ENCODE data around the gene PSME3IP1. TPM values are rescaled to one million over a fixed set of nuclear protein-coding genes. Genes with fewer than 3 reads are reported as not detected.

The PSME3IP1 gene
- total and polyA plus RNA-seq, 7 donors = 37.1 to 61.9 (median 48.7) TPM

GRCh38 chr16:57167953-57168352 is 17.9 kb downstream of the PSME3IP1 start:
- Histone ChIP-seq H3K27me3 (ENCODE audit: insufficient read depth in 3 of 3, low read length in 2 of 3) (no peaks in the 10 kb centered on the region), H3K4me3 (no peak overlapping the region), H3K4me1 (no peaks in the 10 kb centered on the region), H3K27ac (no peak overlapping the region), H3K9me3 (no peaks in the 10 kb centered on the region), H3K36me3 (ENCODE audit: insufficient read depth in 1 of 2, low read depth in 1 of 2) (peaks cover 26 to 96% of the 10 kb centered on the region in 2 donors)
- ATAC-seq (peak in 1 of 4 donors; percentile 64), DNase-seq (no peak)
- peak; percentile 51 for TF ChIP-seq CTCF (IDR thresholded peaks at IDR 0.05)
- intact Hi-C loops (cut with DNase I) = loop anchor here in 1 of 2 donors (5.0 kb wide), 1 partner anchor 86 kb away; no protein-coding TSS in a partner anchor
- WGBS, 3 donors = 35 to 41% (median 41%) methylated on average over 4 of the region's 4 CpGs

- no peak for ATAC-seq
- H3K27ac ChIP-seq = no peak overlapping the region
- intact Hi-C loops (cut with DNase I) = loop anchor here in 1 of 2 donors (5.0 kb wide), 1 partner anchor 85 kb away; no protein-coding TSS in a partner anchor
- peaks cover 26 to 96% of the 10 kb centered on the region in 2 donors for H3K36me3 ChIP-seq (ENCODE audit: insufficient read depth in 1 of 2, low read depth in 1 of 2)
- DNase-seq = no peak
- H3K4me1 ChIP-seq = no peaks in the 10 kb centered on the region
- 82 to 84% (median 82%) methylated on average over 3 of the region's 3 CpGs for WGBS, 3 donors
- H3K9me3 ChIP-seq = no peaks in the 10 kb centered on the region
- H3K4me3 ChIP-seq = no peak overlapping the region
- no peaks in the 10 kb centered on the region for H3K27me3 ChIP-seq (ENCODE audit: insufficient read depth in 3 of 3, low read length in 2 of 3)
- no peak for TF ChIP-seq CTCF (IDR thresholded peaks at IDR 0.05)
These were observed 18.3 kb downstream of the PSME3IP1 start for GRCh38 chr16:57167538-57167937.

GRCh38 chr16:57166951-57167350 is 18.9 kb downstream of the PSME3IP1 start:
- ATAC-seq (peak in 1 of 4 donors; percentile 45), DNase-seq (no peak)
- intact Hi-C loops (cut with DNase I) = loop anchor here in 1 of 2 donors (5.0 kb wide), 1 partner anchor 85 kb away; no protein-coding TSS in a partner anchor
- no peak for TF ChIP-seq CTCF (IDR thresholded peaks at IDR 0.05)
- Histone ChIP-seq H3K27me3 (ENCODE audit: insufficient read depth in 3 of 3, low read length in 2 of 3) (no peaks in the 10 kb centered on the region), H3K9me3 (no peaks in the 10 kb centered on the region), H3K27ac (no peak overlapping the region), H3K4me3 (no peak overlapping the region), H3K36me3 (ENCODE audit: insufficient read depth in 1 of 2, low read depth in 1 of 2) (peaks cover 26 to 96% of the 10 kb centered on the region in 2 donors), H3K4me1 (no peaks in the 10 kb centered on the region)
- WGBS, 3 donors = 72 to 84% (median 82%) methylated on average over 7 of the region's 7 CpGs

GRCh38 chr16:57166451-57166850 is 19.4 kb downstream of the PSME3IP1 start:
- Histone ChIP-seq H3K36me3 (ENCODE audit: insufficient read depth in 1 of 2, low read depth in 1 of 2) (peaks cover 22 to 95% of the 10 kb centered on the region in 2 donors), H3K4me3 (no peak overlapping the region), H3K9me3 (no peaks in the 10 kb centered on the region), H3K27me3 (ENCODE audit: insufficient read depth in 3 of 3, low read length in 2 of 3) (no peaks in the 10 kb centered on the region), H3K27ac (no peak overlapping the region), H3K4me1 (no peaks in the 10 kb centered on the region)
- ATAC-seq (no peak), DNase-seq (no peak)
- intact Hi-C loops (cut with DNase I) = loop anchor here in 1 of 2 donors (5.0 kb wide), 1 partner anchor 84 kb away; no protein-coding TSS in a partner anchor
- TF ChIP-seq CTCF (IDR thresholded peaks at IDR 0.05) = no peak

- DNase-seq = no peak
- H3K4me3 ChIP-seq = no peak overlapping the region
- intact Hi-C loops (cut with DNase I) = loop anchor here in 1 of 2 donors (5.0 kb wide), 1 partner anchor 84 kb away; no protein-coding TSS in a partner anchor
- no peak for ATAC-seq
- no peaks in the 10 kb centered on the region for H3K27me3 ChIP-seq (ENCODE audit: insufficient read depth in 3 of 3, low read length in 2 of 3)
- no peak for TF ChIP-seq CTCF (IDR thresholded peaks at IDR 0.05)
- no peaks in the 10 kb centered on the region for H3K4me1 ChIP-seq
- 79 to 92% (median 84%) methylated on average over 3 of the region's 3 CpGs for WGBS, 3 donors
- peaks cover 17 to 94% of the 10 kb centered on the region in 2 donors for H3K36me3 ChIP-seq (ENCODE audit: insufficient read depth in 1 of 2, low read depth in 1 of 2)
- no peaks in the 10 kb centered on the region for H3K9me3 ChIP-seq
- no peak overlapping the region for H3K27ac ChIP-seq
These were observed 19.9 kb downstream of the PSME3IP1 start for GRCh38 chr16:57165938-57166337.

Measured in psoas muscle (tissue), 8 donors.